GM12878 (cell line): ENCODE results near the gene BAZ1B.
"Not testable (repeated sequence)": the region's sequence is repeated elsewhere in the genome, so short reads cannot be mapped to it uniquely, and the experiment has no call there.

Experiments
- CBFB ChIP-seq: IDR thresholded peaks from 2 replicates; pipeline ENCODE4 v1.6.1; 2016; ENCODE audit warnings: antibody characterized with exemption, low read depth
- CBX5 ChIP-seq: sonication (generic); IDR thresholded peaks from 2 replicates; pipeline ENCODE4 v1.6.1; 2016; ENCODE audit warnings: low read depth, moderate library complexity, mild to moderate bottlenecking, inconsistent platforms
- MXI1 ChIP-seq: fragments of 150-350 bp; IDR thresholded peaks from 2 replicates; pipeline ENCODE4 v1.6.1; 2011; ENCODE audit warnings: low read depth, mild to moderate bottlenecking, inconsistent platforms, low read length, improper control_type of control experiment
- MYC ChIP-seq: IDR thresholded peaks from 2 replicates; pipeline ENCODE4 v1.6.1; 2011; ENCODE audit warnings: mild to moderate bottlenecking, low read length, moderate library complexity, inconsistent platforms; ENCODE audit not compliant: insufficient read depth, insufficient replicate concordance, insufficient read length, severe bottlenecking
- TF ChIP-seq, protein P1 (sequence below), 3 experiments: IDR thresholded peaks in 2 of 3; conservative IDR thresholded peaks in 1 of 3; 2 replicates each; pipeline ENCODE4 v1.5.1; 2011; ENCODE audit warnings: low read depth in 3 of 3, low read length in 3 of 3, mild to moderate bottlenecking in 3 of 3, control low read depth in 2 of 3, moderate library complexity in 2 of 3, inconsistent platforms in 1 of 3, mixed read lengths in 1 of 3; ENCODE audit not compliant: control insufficient read depth in 2 of 3, insufficient read depth in 1 of 3; ENCODE audit errors: extremely low read depth in 1 of 3
- TF ChIP-seq, protein P2 (sequence below): IDR thresholded peaks from 2 replicates; pipeline ENCODE4 v1.6.1; 2012; ENCODE audit warnings: low read depth, low read length, improper control_type of control experiment

- TF ChIP-seq CBX5, CBFB, MXI1, MYC: not testable (repeated sequence)
- TF ChIP-seq, protein P1, sequence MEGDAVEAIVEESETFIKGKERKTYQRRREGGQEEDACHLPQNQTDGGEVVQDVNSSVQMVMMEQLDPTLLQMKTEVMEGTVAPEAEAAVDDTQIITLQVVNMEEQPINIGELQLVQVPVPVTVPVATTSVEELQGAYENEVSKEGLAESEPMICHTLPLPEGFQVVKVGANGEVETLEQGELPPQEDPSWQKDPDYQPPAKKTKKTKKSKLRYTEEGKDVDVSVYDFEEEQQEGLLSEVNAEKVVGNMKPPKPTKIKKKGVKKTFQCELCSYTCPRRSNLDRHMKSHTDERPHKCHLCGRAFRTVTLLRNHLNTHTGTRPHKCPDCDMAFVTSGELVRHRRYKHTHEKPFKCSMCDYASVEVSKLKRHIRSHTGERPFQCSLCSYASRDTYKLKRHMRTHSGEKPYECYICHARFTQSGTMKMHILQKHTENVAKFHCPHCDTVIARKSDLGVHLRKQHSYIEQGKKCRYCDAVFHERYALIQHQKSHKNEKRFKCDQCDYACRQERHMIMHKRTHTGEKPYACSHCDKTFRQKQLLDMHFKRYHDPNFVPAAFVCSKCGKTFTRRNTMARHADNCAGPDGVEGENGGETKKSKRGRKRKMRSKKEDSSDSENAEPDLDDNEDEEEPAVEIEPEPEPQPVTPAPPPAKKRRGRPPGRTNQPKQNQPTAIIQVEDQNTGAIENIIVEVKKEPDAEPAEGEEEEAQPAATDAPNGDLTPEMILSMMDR (IDR thresholded peaks at IDR 0.05 in 2 of 3, conservative IDR thresholded peaks at IDR 0.05 in 1 of 3; ENCODE audit: control insufficient read depth in 2 of 3, extremely low read depth in 1 of 3, insufficient read depth in 1 of 3, low read depth in 3 of 3, low read length in 3 of 3), result not testable (repeated sequence)
- TF ChIP-seq, protein P2, sequence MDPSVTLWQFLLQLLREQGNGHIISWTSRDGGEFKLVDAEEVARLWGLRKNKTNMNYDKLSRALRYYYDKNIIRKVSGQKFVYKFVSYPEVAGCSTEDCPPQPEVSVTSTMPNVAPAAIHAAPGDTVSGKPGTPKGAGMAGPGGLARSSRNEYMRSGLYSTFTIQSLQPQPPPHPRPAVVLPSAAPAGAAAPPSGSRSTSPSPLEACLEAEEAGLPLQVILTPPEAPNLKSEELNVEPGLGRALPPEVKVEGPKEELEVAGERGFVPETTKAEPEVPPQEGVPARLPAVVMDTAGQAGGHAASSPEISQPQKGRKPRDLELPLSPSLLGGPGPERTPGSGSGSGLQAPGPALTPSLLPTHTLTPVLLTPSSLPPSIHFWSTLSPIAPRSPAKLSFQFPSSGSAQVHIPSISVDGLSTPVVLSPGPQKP, result not testable (repeated sequence)
Measured at GRCh38 chr7:73430540-73430939, 91.6 kb downstream of the BAZ1B start.
